ENCODE data around the gene JPT1.

GRCh38 chr17:75173526-75173925 lies 19.2 kb upstream of the JPT1 start:
- no peak for TF ChIP-seq EZH2 (IDR thresholded peaks at IDR 0.05; ENCODE audit: borderline replicate concordance, low read length)
- TF ChIP-seq CTCF (conservative IDR thresholded peaks at IDR 0.05 in 1 of 2, IDR thresholded peaks at IDR 0.05 in 1 of 2; ENCODE audit: extremely low read depth in 1 of 2, insufficient read depth in 1 of 2, low read depth in 1 of 2, low read length in 2 of 2): no peak
